DMS153 treated with DMSO at 0.1 percent for 48 hours (cell line): ENCODE results near the gene USP16.

Experiments
- DNase-seq: peaks from one replicate; lab custom pipeline; 2025; ENCODE audit not compliant: unreplicated experiment; lab: John Stamatoyannopoulos, UW

USP16 gene

GRCh38 chr21:29082046-29082815 is 57.8 kb downstream of the USP16 start:
- DNase-seq, result no peak

DNA sequence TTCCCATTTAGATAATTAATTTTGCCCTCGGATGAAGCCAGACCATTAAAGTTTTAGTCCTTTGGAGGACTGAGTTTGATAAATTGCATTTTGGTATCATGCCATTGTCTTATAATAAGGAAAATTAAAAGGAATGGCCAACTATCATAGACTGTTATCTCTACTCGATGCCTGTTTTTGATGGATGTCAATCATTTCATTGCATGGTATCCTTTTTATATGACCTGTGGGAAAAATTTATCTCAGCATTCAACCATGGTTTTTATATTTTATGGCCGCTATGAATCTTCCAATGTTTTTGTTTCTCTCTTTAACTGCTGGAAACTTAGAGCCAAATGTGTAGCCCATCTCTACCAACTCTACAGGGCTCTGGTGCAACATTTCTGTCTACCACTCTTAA is 58.8 kb downstream of the USP16 start:
- DNase-seq, result no peak

- no peak for DNase-seq
Measured at GRCh38 chr21:29084372-29084771, 59.9 kb downstream of the USP16 start.

DNA sequence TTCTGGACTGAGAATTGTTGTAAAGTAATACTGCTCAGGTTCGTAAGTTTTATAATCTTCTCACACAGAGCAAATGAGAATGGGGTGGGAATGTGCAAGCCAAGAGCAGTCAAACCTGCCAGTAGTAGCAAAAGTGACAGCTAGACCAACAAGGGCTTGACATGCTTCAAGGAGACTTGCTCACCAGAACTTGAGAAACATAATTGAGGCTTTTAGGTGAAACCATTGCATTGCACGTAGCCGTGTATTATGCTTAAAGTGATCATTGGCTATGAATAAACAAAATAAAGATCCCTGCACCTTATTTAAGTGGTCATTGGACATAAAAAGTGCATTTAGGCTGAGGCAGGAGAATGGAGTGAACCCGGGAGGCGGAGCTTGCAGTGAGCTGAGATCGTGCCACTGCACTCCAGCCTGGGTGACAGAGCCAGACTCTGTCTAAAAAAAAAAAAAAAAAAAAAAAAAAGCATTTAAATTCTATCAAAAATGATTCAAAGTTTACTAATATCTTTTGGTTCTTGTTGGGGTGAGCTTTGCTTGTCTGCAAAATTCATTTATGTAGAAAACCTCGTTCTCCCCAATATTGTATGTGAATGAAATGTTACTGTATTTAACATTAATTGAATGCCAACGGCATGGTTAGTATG is 60.8 kb downstream of the USP16 start:
- no peak for DNase-seq

DNA sequence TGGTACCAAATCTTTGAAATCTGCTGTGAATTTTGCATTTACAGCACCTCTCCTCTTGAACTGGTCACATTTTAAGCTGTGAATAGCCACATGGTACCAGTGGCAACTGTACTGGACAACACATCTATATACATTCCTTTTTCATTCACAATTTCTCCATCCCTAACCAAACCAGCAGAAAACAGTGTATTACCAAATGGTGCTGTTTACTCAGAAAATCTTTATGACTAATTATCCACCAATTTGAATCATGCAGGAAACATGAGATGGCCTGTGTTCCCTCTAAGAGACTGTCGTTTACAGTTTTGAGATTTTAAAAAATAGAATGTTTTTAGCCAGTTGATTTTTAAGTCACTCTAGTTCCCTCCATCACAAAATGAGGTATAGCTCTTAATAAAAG is 66.6 kb downstream of the USP16 start:
- no peak for DNase-seq

DNA sequence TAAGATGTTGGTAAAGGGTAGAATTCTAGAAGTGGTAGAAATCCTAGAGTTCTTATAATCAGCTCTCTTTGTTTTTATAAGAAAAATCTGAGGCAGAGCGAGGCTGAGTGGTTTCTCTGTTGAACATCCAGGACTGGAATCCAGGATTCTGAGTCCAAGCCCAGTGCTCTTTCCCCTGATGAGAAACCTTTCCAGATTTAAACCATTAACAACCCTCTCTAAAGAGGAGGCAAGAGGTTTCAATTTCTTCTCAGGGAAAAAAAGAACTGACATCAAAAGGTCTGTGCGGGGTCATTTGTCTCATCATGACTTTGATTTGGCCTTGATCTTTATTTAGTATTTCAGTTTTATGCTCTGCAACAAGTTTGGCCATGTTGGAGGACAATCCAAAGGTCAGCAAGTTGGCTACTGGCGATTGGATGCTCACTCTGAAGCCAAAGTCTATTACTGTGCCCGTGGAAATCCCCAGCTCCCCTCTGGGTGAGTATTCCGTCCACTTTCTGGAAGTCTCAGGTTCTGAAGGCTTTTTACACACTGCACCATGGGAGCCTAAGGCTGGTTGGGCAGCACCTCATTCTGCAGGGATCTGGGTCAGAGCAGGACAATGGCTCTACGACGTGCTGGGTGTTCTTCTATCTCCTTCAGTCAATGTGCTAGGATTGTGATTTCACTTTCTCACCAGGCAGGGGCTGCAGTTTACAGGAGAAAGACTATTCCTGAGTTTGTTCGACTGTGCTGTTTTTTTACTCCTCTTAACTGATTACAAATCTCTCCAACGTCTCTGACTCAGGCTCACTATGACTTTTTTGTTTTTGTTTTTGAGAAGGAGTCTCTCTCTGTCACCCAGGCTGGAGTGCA is 67.9 kb downstream of the USP16 start:
- DNase-seq, result no peak

DNA sequence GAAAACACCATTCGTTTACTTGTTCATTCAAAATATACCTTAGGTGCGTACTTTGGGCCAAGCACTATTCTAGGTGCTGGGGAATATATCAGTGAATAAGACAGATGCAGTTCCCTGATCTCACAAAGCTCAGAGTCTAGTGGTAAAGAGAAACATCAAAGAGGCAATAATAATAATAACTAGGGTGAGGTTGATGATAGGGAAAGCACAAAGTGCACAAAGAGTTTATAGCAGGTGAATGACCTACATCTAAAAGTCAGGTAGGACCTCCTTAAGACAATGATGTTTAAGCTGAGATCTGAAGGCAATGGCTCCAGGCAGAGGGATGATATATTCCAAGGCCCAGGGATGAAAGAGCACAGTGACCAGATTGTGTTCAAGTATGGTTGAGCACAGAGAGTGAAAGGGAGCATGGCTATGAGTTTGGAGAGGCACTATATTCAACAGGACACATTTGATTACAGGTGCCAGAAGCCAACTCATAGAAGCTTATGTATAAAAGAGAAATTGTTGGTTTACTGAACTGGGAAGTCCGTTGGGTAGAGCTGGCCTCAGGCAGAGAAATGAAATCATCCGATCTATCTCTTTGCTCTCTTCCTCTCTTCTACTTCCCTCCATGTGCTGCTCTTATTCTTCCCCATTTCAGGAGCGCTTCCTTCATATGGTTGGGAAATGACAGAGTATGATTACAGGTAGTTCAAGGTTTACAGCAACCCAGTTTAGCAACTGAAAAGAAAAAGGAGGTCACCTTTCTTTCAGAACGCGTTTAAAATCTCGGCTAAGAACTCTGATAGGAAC is 71.9 kb downstream of the USP16 start:
- no peak for DNase-seq

GRCh38 chr21:29098156-29098555 is 73.7 kb downstream of the USP16 start:
- DNase-seq, result no peak

GRCh38 chr21:29102791-29103257 is 78.4 kb downstream of the USP16 start:
- no peak for DNase-seq
